ENCODE measurements around the gene TCTN1. TPM values are rescaled to one million over a fixed set of nuclear protein-coding genes. Genes with fewer than 3 reads are reported as not detected.
"Not testable (repeated sequence)": the region's sequence is repeated elsewhere in the genome, so short reads cannot be mapped to it uniquely, and the experiment has no call there.

The TCTN1 gene
- total RNA-seq, 4 donors from 2014 or later = 19.4 to 32.5 (median 30.5) TPM

DNA sequence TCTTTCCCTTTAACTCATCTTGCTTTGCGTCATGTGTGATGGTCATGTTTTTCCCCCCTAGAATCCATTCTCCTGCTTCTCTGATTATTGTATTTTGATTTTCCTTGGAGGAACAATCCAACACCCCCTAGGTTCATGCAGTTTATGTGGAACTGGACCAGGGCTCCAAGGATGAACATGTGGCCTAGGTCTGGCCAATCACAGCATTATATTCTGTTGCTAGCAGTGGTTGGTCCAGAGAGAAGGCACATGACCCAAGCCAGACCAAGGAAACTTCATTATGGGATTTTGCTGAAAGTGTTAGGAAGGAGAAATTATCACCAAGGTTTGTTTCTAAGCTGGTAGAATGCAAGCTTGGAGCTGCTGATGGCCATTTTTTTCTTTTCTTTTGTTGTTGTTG lies 23.9 kb upstream of the TCTN1 start:
- Histone ChIP-seq H3K4me3 (no peak overlapping the region), H3K27ac (peak overlapping the region in 3 of 4 donors; percentile 52 to 70 (median 63)), H3K4me1 (peaks cover 0 to 36% (median 6%) of the 10 kb centered on the region in 3 donors), H3K27me3 (no peaks in the 10 kb centered on the region), H3K9me3 (no peaks in the 10 kb centered on the region), H3K36me3 (no peaks in the 10 kb centered on the region)
- no peak for ATAC-seq
- 94 to 100% methylated on average over 1 of the region's 1 CpG for WGBS, 2 donors (ENCODE audit: low coverage in 1 of 2)
- TF ChIP-seq POLR2A (IDR thresholded peaks at IDR 0.05) (no peak), POLR2AphosphoS5 (IDR thresholded peaks at IDR 0.05) (no peak), EP300 (IDR thresholded peaks at IDR 0.05) (no peak)
- TF ChIP-seq, protein P1, sequence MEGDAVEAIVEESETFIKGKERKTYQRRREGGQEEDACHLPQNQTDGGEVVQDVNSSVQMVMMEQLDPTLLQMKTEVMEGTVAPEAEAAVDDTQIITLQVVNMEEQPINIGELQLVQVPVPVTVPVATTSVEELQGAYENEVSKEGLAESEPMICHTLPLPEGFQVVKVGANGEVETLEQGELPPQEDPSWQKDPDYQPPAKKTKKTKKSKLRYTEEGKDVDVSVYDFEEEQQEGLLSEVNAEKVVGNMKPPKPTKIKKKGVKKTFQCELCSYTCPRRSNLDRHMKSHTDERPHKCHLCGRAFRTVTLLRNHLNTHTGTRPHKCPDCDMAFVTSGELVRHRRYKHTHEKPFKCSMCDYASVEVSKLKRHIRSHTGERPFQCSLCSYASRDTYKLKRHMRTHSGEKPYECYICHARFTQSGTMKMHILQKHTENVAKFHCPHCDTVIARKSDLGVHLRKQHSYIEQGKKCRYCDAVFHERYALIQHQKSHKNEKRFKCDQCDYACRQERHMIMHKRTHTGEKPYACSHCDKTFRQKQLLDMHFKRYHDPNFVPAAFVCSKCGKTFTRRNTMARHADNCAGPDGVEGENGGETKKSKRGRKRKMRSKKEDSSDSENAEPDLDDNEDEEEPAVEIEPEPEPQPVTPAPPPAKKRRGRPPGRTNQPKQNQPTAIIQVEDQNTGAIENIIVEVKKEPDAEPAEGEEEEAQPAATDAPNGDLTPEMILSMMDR (IDR thresholded peaks at IDR 0.05) = no peak

DNA sequence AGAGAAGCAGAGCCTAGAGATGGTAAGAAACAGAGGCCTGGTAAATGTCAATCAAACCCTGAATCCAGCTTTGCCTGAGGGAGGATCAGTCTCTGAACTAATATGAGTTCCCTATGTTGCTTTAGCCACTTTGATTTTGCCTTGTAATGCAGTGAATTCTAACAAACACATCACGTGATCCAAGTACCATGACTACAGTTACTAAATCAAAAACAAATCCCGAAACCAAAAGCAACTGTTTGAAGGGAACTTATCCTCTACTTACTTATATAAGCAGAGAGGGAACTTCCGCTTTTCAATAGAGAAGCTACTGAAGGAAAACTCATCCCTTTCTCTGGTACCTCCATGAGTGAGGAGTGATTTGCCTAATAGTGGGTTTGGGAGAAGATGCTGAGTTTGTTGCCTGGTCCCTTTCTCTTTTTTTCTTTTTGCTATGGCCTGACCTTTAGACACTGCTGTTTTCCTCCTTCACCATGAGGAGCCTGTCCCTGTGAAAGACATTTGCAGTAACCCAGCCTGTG lies 23.1 kb upstream of the TCTN1 start:
- Histone ChIP-seq H3K4me3 (no peak overlapping the region), H3K9me3 (no peaks in the 10 kb centered on the region), H3K4me1 (peaks cover 0 to 28% (median 6%) of the 10 kb centered on the region in 3 donors), H3K27ac (peak overlapping the region; percentile 39 to 70 (median 58)), H3K36me3 (no peaks in the 10 kb centered on the region), H3K27me3 (no peaks in the 10 kb centered on the region)
- TF ChIP-seq POLR2A (IDR thresholded peaks at IDR 0.05) (no peak), EP300 (IDR thresholded peaks at IDR 0.05) (no peak), POLR2AphosphoS5 (IDR thresholded peaks at IDR 0.05) (no peak)
- TF ChIP-seq, protein P1 (IDR thresholded peaks at IDR 0.05) = no peak
- 27 to 35% methylated on average over 3 of the region's 3 CpGs for WGBS, 2 donors (ENCODE audit: low coverage in 1 of 2)
- peak; percentile 79 for ATAC-seq

DNA sequence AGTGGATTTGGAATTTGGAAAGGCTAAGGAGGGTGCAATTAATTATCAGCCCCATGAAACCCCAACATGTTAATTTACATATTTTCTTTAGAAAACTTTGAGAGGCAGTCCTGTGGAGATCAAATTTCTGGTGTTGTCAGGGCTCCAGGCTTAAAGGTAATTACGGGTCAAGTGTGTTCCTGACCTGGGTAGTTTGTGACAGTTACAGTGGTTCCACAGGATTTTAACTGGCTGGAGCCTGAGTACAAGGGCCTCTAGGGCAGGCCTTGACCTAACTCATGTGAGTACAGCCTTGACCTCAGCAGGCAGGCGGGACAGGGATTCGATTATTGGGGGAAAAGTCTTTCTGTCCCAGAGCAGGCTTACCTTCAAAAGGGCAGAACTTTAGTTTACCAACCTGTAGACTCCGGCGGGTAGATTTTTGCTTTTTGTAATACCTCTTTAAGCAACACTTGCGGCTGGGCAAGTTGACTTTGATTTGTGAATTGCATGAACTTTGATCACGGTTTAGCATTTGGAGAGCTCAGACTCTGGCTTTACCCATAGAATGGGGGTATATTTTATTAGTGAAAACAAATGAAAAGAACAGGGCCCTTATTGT lies 22.4 kb upstream of the TCTN1 start:
- 79 to 83% methylated on average over 2 to 7 of the region's 7 CpGs for WGBS, 2 donors (ENCODE audit: low coverage in 1 of 2)
- TF ChIP-seq POLR2AphosphoS5 (IDR thresholded peaks at IDR 0.05) (no peak), EP300 (IDR thresholded peaks at IDR 0.05) (no peak)
- no peak for ATAC-seq
- H3K9me3 ChIP-seq = no peaks in the 10 kb centered on the region
- no peaks in the 10 kb centered on the region for H3K36me3 ChIP-seq
- H3K4me3 ChIP-seq = no peak overlapping the region
- H3K27ac ChIP-seq = peak overlapping the region; percentile 7 to 70 (median 58)
- H3K4me1 ChIP-seq = peaks cover 0 to 21% (median 6%) of the 10 kb centered on the region in 3 donors
- H3K27me3 ChIP-seq = no peaks in the 10 kb centered on the region

DNA sequence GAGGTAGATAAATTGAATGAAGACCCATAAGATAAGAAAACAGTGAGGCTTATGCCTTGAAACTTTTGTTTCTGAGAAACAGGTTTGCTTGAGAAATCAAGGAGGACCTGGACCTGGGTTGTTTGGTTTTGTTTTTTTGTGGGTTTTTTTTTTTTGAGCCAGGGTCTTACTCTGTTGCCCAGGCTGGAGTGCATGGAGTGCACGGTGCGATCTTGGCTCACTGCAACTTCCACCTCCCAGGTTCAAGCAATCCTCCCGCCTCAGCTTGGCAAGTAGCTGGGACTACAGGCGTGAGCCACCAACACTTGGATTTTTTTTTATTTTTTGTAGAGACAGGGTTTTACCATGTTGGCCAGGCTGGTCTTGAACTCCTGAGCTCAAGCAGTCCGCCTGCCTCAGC lies 21.9 kb upstream of the TCTN1 start:
- Histone ChIP-seq H3K36me3 (no peaks in the 10 kb centered on the region), H3K4me3 (no peak overlapping the region), H3K27me3 (no peaks in the 10 kb centered on the region), H3K27ac (peak overlapping the region in 1 of 4 donors; percentile 63), H3K4me1 (peaks cover 0 to 21% (median 6%) of the 10 kb centered on the region in 3 donors), H3K9me3 (no peaks in the 10 kb centered on the region)
- no peak for TF ChIP-seq EP300 (IDR thresholded peaks at IDR 0.05)
- TF ChIP-seq, protein P1 (IDR thresholded peaks at IDR 0.05) = no peak
- TF ChIP-seq POLR2A (IDR thresholded peaks at IDR 0.05) = no peak
- ATAC-seq = no peak
- 93 to 96% methylated on average over 3 to 4 of the region's 5 CpGs for WGBS, 2 donors (ENCODE audit: low coverage in 1 of 2)

DNA sequence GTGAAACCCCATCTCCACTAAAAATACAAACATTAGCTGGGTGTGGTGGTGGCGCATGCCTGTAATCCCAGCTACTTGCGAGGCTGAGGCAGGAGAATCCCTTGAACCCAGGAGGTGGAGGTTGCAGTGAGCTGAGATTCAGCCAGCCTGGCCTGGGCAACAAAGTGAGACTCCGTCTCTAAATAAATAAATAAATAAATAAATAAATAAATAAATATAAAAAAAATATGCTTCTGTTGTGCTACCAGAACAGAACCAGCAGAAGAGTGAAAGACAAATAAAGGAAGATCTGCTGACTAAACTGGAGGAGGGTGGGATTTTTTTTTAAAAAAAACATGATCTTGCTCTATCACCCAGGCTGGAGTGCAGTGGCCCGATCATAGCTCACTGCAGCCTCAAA lies 21.0 kb upstream of the TCTN1 start:
- ATAC-seq, H3K9me3 ChIP-seq, H3K4me3 ChIP-seq, H3K27me3 ChIP-seq, H3K27ac ChIP-seq, H3K36me3 ChIP-seq: not testable (repeated sequence)
- WGBS, 2 donors (ENCODE audit: low coverage in 1 of 2) = 73 to 84% methylated on average over 2 to 4 of the region's 4 CpGs
- peaks cover 0 to 21% (median 6%) of the 10 kb centered on the region in 3 donors for H3K4me1 ChIP-seq

DNA sequence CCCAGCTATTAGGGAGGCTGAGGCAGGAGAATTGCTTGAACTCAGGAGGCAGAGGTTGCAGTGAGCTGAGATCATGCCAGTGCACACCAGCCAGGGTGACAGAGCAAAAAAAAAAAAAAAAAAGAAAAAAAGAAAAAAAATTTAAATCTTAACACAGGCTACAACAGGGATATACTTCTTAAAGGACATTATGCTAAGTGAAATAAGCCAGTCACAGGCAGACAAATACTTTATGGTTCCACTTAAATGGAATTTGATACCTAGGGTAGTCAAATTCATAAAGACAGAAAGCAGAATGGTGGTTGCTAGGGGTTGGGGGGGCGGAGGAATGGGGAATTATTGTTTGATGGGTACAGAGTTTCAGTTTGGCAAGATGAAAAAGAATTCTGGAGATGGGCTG lies 16.0 kb upstream of the TCTN1 start:
- no peaks in the 10 kb centered on the region for H3K9me3 ChIP-seq
- TF ChIP-seq POLR2AphosphoS5 (IDR thresholded peaks at IDR 0.05) (no peak), EP300 (IDR thresholded peaks at IDR 0.05) (no peak), POLR2A (IDR thresholded peaks at IDR 0.05) (no peak)
- TF ChIP-seq, protein P1 (IDR thresholded peaks at IDR 0.05) = no peak
- H3K27ac ChIP-seq = no peak overlapping the region
- no peaks in the 10 kb centered on the region for H3K27me3 ChIP-seq
- peaks cover 0 to 10% (median 0%) of the 10 kb centered on the region in 3 donors for H3K4me1 ChIP-seq
- no peak overlapping the region for H3K4me3 ChIP-seq
- H3K36me3 ChIP-seq = no peaks in the 10 kb centered on the region
- WGBS, 2 donors (ENCODE audit: low coverage in 1 of 2) = 69 to 75% methylated on average over 1 of the region's 1 CpG
- ATAC-seq = no peak

Data from gastroesophageal sphincter (tissue), 4 donors.